ENCODE data around the gene RPGRIP1L. TPM values are rescaled to one million over a fixed set of nuclear protein-coding genes. Genes with fewer than 3 reads are reported as not detected.

The RPGRIP1L gene
- total and polyA plus RNA-seq, 2 of the 13 experiments (the other 11 are each of a cell fraction or from before 2014, with no cell fraction given) = 5.0 to 13.5 TPM

GRCh38 chr16:53703590-53704444, at the start of gene RPGRIP1L, which contains the start of gene FTO (continued):
- TF ChIP-seq ZFP41 (CRISPR knock-in tag; IDR thresholded peaks at IDR 0.05; ENCODE audit: borderline replicate concordance) (no peak), CREM (IDR thresholded peaks at IDR 0.05) (peak; percentile 99), CREM (CRISPR knock-in tag; IDR thresholded peaks at IDR 0.05) (no peak; the same call in none of the 2 replicates), KMT2B (CRISPR knock-in tag; IDR thresholded peaks at IDR 0.05) (peak; percentile 97), SP2 (CRISPR knock-in tag; IDR thresholded peaks at IDR 0.05) (peak; percentile 58), FOSL1 (CRISPR knock-in tag; IDR thresholded peaks at IDR 0.05; ENCODE audit: borderline replicate concordance) (no peak), SALL1 (CRISPR knock-in tag; IDR thresholded peaks at IDR 0.05) (peak; percentile 89), KLF11 (CRISPR knock-in tag; IDR thresholded peaks at IDR 0.05) (no peak), REXO4 (CRISPR knock-in tag; IDR thresholded peaks at IDR 0.05; ENCODE audit: borderline replicate concordance) (no peak), ZNF737 (CRISPR knock-in tag; IDR thresholded peaks at IDR 0.05; ENCODE audit: borderline replicate concordance) (peak; percentile 75; the same call in 1 of the 2 replicates), TAF1 (CRISPR knock-in tag; IDR thresholded peaks at IDR 0.05) (no peak; the same call in 1 of the 2 replicates), ELK4 (CRISPR knock-in tag; IDR thresholded peaks at IDR 0.05; ENCODE audit: borderline replicate concordance) (0 out of 2 replicates have a peak, but pooled peaks have one; percentile 26), ZNF816 (CRISPR knock-in tag; IDR thresholded peaks at IDR 0.05; ENCODE audit: borderline replicate concordance) (no peak), THAP7 (CRISPR knock-in tag; IDR thresholded peaks at IDR 0.05) (peak; percentile 79; the same call in 1 of the 2 replicates), NFIC (IDR thresholded peaks at IDR 0.05; ENCODE audit: low read length) (no peak), ZNF24 (IDR thresholded peaks at IDR 0.05) (no peak), MLXIP (CRISPR knock-in tag; IDR thresholded peaks at IDR 0.05; ENCODE audit: borderline replicate concordance) (no peak), ZNF333 (CRISPR knock-in tag; IDR thresholded peaks at IDR 0.05; ENCODE audit: borderline replicate concordance) (no peak), ESRRA (CRISPR knock-in tag; IDR thresholded peaks at IDR 0.05; ENCODE audit: low read depth) (0 out of 2 replicates have a peak, but pooled peaks have one; percentile 54), ZSCAN21 (CRISPR knock-in tag; IDR thresholded peaks at IDR 0.05; ENCODE audit: borderline replicate concordance) (peak; percentile 66; the same call in 1 of the 2 replicates), RNF2 (conservative IDR thresholded peaks at IDR 0.05; ENCODE audit: low read depth) (peak; percentile 72; the same call in 1 of the 2 replicates)
- TF ChIP-seq, protein P1, sequence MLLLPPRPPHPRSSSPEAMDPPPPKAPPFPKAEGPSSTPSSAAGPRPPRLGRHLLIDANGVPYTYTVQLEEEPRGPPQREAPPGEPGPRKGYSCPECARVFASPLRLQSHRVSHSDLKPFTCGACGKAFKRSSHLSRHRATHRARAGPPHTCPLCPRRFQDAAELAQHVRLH (CRISPR knock-in tag; IDR thresholded peaks at IDR 0.05; ENCODE audit: borderline replicate concordance, low read depth) = peak; percentile 84; the same call in 1 of the 2 replicates
- TF ChIP-seq, protein P2, sequence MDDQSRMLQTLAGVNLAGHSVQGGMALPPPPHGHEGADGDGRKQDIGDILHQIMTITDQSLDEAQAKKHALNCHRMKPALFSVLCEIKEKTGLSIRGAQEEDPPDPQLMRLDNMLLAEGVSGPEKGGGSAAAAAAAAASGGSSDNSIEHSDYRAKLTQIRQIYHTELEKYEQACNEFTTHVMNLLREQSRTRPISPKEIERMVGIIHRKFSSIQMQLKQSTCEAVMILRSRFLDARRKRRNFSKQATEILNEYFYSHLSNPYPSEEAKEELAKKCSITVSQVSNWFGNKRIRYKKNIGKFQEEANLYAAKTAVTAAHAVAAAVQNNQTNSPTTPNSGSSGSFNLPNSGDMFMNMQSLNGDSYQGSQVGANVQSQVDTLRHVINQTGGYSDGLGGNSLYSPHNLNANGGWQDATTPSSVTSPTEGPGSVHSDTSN (CRISPR knock-in tag; IDR thresholded peaks at IDR 0.05; ENCODE audit: borderline replicate concordance) = no peak
